ENCODE results near the gene FBL.

FBL gene

GRCh38 chr19:39829702-39830275 is 16.4 kb downstream of the FBL start:
- Histone ChIP-seq H3K36me3 (ENCODE audit: control insufficient read depth in 1 of 2, insufficient read depth in 2 of 2, low read length in 2 of 2) (peaks cover 31 to 57% of the 10 kb centered on the region in 2 donors), H3K4me1 (ENCODE audit: control insufficient read depth in 1 of 2, insufficient read depth in 2 of 2, low read length in 2 of 2) (peaks cover 9 to 27% of the 10 kb centered on the region in 2 donors), H3K27me3 (ENCODE audit: low read depth, low read length) (no peaks in the 10 kb centered on the region), H3K27ac (ENCODE audit: low read length) (no peak overlapping the region), H3K4me3 (ENCODE audit: low read depth in 1 of 2, low read length in 2 of 2) (no peak overlapping the region), H3K9me3 (ENCODE audit: control insufficient read depth in 1 of 2, low read length in 2 of 2) (no peaks in the 10 kb centered on the region)

GRCh38 chr19:39828654-39829032 is 17.5 kb downstream of the FBL start:
- Histone ChIP-seq H3K36me3 (ENCODE audit: control insufficient read depth in 1 of 2, insufficient read depth in 2 of 2, low read length in 2 of 2) (peaks cover 31 to 54% of the 10 kb centered on the region in 2 donors), H3K27ac (ENCODE audit: low read length) (no peak overlapping the region), H3K9me3 (ENCODE audit: control insufficient read depth in 1 of 2, low read length in 2 of 2) (no peaks in the 10 kb centered on the region), H3K4me3 (ENCODE audit: low read depth in 1 of 2, low read length in 2 of 2) (no peak overlapping the region), H3K27me3 (ENCODE audit: low read depth, low read length) (no peaks in the 10 kb centered on the region), H3K4me1 (ENCODE audit: control insufficient read depth in 1 of 2, insufficient read depth in 2 of 2, low read length in 2 of 2) (peaks cover 12 to 30% of the 10 kb centered on the region in 2 donors)

GRCh38 chr19:39828015-39828653 is 18.0 kb downstream of the FBL start:
- Histone ChIP-seq H3K4me1 (ENCODE audit: control insufficient read depth in 1 of 2, insufficient read depth in 2 of 2, low read length in 2 of 2) (peaks cover 14 to 31% of the 10 kb centered on the region in 2 donors), H3K4me3 (ENCODE audit: low read depth in 1 of 2, low read length in 2 of 2) (no peak overlapping the region), H3K27me3 (ENCODE audit: low read depth, low read length) (no peaks in the 10 kb centered on the region)

GRCh38 chr19:39827216-39827615 is 19.0 kb downstream of the FBL start:
- Histone ChIP-seq H3K4me3 (ENCODE audit: low read depth in 1 of 2, low read length in 2 of 2) (no peak overlapping the region), H3K36me3 (ENCODE audit: control insufficient read depth in 1 of 2, insufficient read depth in 2 of 2, low read length in 2 of 2) (peaks cover 31 to 54% of the 10 kb centered on the region in 2 donors), H3K4me1 (ENCODE audit: control insufficient read depth in 1 of 2, insufficient read depth in 2 of 2, low read length in 2 of 2) (peaks cover 7 to 22% of the 10 kb centered on the region in 2 donors), H3K27me3 (ENCODE audit: low read depth, low read length) (no peaks in the 10 kb centered on the region), H3K27ac (ENCODE audit: low read length) (no peak overlapping the region), H3K9me3 (ENCODE audit: control insufficient read depth in 1 of 2, low read length in 2 of 2) (no peaks in the 10 kb centered on the region)

More at GRCh38 chr19:39828015-39828653, 18.0 kb downstream of the FBL start:
- no peak overlapping the region for H3K27ac ChIP-seq (ENCODE audit: low read length)
- H3K9me3 ChIP-seq (ENCODE audit: control insufficient read depth in 1 of 2, low read length in 2 of 2), result no peaks in the 10 kb centered on the region
- H3K36me3 ChIP-seq (ENCODE audit: control insufficient read depth in 1 of 2, insufficient read depth in 2 of 2, low read length in 2 of 2), result peaks cover 31 to 54% of the 10 kb centered on the region in 2 donors

GRCh38 chr19:39826311-39826945 is 19.8 kb downstream of the FBL start:
- H3K4me1 ChIP-seq (ENCODE audit: control insufficient read depth in 1 of 2, insufficient read depth in 2 of 2, low read length in 2 of 2), result peaks cover 5 to 15% of the 10 kb centered on the region in 2 donors
- no peaks in the 10 kb centered on the region for H3K27me3 ChIP-seq (ENCODE audit: low read depth, low read length)
- no peak overlapping the region for H3K4me3 ChIP-seq (ENCODE audit: low read depth in 1 of 2, low read length in 2 of 2)
- H3K27ac ChIP-seq (ENCODE audit: low read length), result no peak overlapping the region
- H3K9me3 ChIP-seq (ENCODE audit: control insufficient read depth in 1 of 2, low read length in 2 of 2), result no peaks in the 10 kb centered on the region
- H3K36me3 ChIP-seq (ENCODE audit: control insufficient read depth in 1 of 2, insufficient read depth in 2 of 2, low read length in 2 of 2), result peaks cover 30 to 54% of the 10 kb centered on the region in 2 donors

- H3K4me3 ChIP-seq (ENCODE audit: low read depth in 1 of 2, low read length in 2 of 2), result no peak overlapping the region
- no peaks in the 10 kb centered on the region for H3K9me3 ChIP-seq (ENCODE audit: control insufficient read depth in 1 of 2, low read length in 2 of 2)
- H3K27me3 ChIP-seq (ENCODE audit: low read depth, low read length), result no peaks in the 10 kb centered on the region
- peaks cover 5 to 15% of the 10 kb centered on the region in 2 donors for H3K4me1 ChIP-seq (ENCODE audit: control insufficient read depth in 1 of 2, insufficient read depth in 2 of 2, low read length in 2 of 2)
- H3K36me3 ChIP-seq (ENCODE audit: control insufficient read depth in 1 of 2, insufficient read depth in 2 of 2, low read length in 2 of 2), result peaks cover 21 to 50% of the 10 kb centered on the region in 2 donors
- no peak overlapping the region for H3K27ac ChIP-seq (ENCODE audit: low read length)
These were observed 20.6 kb downstream of the FBL start for GRCh38 chr19:39825531-39826076.

GRCh38 chr19:39825093-39825463 is 21.1 kb downstream of the FBL start:
- peak overlapping the region; percentile 54 for H3K27ac ChIP-seq (ENCODE audit: low read length)
- peak overlapping the region in 1 of 2 donors; percentile 85 for H3K4me3 ChIP-seq (ENCODE audit: low read depth in 1 of 2, low read length in 2 of 2)

GRCh38 chr19:39824143-39825092 is 21.8 kb downstream of the FBL start:
- Histone ChIP-seq H3K27me3 (ENCODE audit: low read depth, low read length) (no peaks in the 10 kb centered on the region), H3K4me1 (ENCODE audit: control insufficient read depth in 1 of 2, insufficient read depth in 2 of 2, low read length in 2 of 2) (peaks cover 5 to 15% of the 10 kb centered on the region in 2 donors), H3K36me3 (ENCODE audit: control insufficient read depth in 1 of 2, insufficient read depth in 2 of 2, low read length in 2 of 2) (peaks cover 12 to 38% of the 10 kb centered on the region in 2 donors), H3K9me3 (ENCODE audit: control insufficient read depth in 1 of 2, low read length in 2 of 2) (no peaks in the 10 kb centered on the region), H3K27ac (ENCODE audit: low read length) (peak overlapping the region; percentile 54), H3K4me3 (ENCODE audit: low read depth in 1 of 2, low read length in 2 of 2) (peak overlapping the region; percentile 85 to 92)

More at GRCh38 chr19:39825093-39825463, 21.1 kb downstream of the FBL start:
- peaks cover 5 to 15% of the 10 kb centered on the region in 2 donors for H3K4me1 ChIP-seq (ENCODE audit: control insufficient read depth in 1 of 2, insufficient read depth in 2 of 2, low read length in 2 of 2)
- H3K27me3 ChIP-seq (ENCODE audit: low read depth, low read length), result no peaks in the 10 kb centered on the region
- H3K36me3 ChIP-seq (ENCODE audit: control insufficient read depth in 1 of 2, insufficient read depth in 2 of 2, low read length in 2 of 2), result peaks cover 19 to 44% of the 10 kb centered on the region in 2 donors
- no peaks in the 10 kb centered on the region for H3K9me3 ChIP-seq (ENCODE audit: control insufficient read depth in 1 of 2, low read length in 2 of 2)

GRCh38 chr19:39823686-39824085 is 22.5 kb downstream of the FBL start:
- Histone ChIP-seq H3K9me3 (ENCODE audit: control insufficient read depth in 1 of 2, low read length in 2 of 2) (no peaks in the 10 kb centered on the region), H3K27me3 (ENCODE audit: low read depth, low read length) (no peaks in the 10 kb centered on the region), H3K27ac (ENCODE audit: low read length) (peak overlapping the region; percentile 54), H3K4me1 (ENCODE audit: control insufficient read depth in 1 of 2, insufficient read depth in 2 of 2, low read length in 2 of 2) (peaks cover 5 to 15% of the 10 kb centered on the region in 2 donors), H3K4me3 (ENCODE audit: low read depth in 1 of 2, low read length in 2 of 2) (peak overlapping the region; percentile 85 to 92), H3K36me3 (ENCODE audit: control insufficient read depth in 1 of 2, insufficient read depth in 2 of 2, low read length in 2 of 2) (peaks cover 12 to 30% of the 10 kb centered on the region in 2 donors)

GRCh38 chr19:39820696-39821095 is 25.5 kb downstream of the FBL start:
- Histone ChIP-seq H3K4me3 (ENCODE audit: low read depth in 1 of 2, low read length in 2 of 2) (no peak overlapping the region), H3K36me3 (ENCODE audit: control insufficient read depth in 1 of 2, insufficient read depth in 2 of 2, low read length in 2 of 2) (peaks cover 0 to 12% of the 10 kb centered on the region in 2 donors), H3K4me1 (ENCODE audit: control insufficient read depth in 1 of 2, insufficient read depth in 2 of 2, low read length in 2 of 2) (peaks cover 5 to 15% of the 10 kb centered on the region in 2 donors), H3K9me3 (ENCODE audit: control insufficient read depth in 1 of 2, low read length in 2 of 2) (no peaks in the 10 kb centered on the region), H3K27ac (ENCODE audit: low read length) (no peak overlapping the region), H3K27me3 (ENCODE audit: low read depth, low read length) (no peaks in the 10 kb centered on the region)

Data from muscle layer of duodenum (tissue), 2 donors.